ENCODE measurements around the gene CMC1.

DNA sequence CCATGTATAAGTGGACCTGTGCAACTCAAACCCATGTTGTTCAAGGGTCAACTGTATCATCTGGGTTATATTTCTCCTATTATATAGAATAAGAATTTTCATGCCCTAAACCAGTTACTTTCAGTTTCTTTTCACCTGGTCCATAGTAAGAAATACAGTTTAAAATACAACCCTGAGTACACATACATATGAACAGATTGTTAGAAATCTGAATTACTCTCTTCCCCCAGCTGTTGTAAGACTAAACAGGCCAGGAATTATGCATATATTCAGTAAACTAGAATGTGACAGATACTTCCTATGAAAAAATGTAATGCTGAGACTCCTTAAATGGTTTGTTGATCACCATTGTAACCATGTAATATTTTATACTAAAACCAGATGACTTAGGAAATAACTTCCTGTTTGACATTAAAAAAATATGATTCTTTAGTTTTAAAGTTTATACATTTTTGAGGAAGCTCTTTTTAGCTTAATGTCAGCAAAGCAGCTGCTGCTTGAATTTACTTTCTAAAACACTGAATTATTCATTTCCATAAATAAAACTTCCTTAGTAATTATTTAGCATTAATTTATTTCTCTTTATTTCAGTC, 54.6 kb downstream of the CMC1 start:
- TF ChIP-seq, protein P1, sequence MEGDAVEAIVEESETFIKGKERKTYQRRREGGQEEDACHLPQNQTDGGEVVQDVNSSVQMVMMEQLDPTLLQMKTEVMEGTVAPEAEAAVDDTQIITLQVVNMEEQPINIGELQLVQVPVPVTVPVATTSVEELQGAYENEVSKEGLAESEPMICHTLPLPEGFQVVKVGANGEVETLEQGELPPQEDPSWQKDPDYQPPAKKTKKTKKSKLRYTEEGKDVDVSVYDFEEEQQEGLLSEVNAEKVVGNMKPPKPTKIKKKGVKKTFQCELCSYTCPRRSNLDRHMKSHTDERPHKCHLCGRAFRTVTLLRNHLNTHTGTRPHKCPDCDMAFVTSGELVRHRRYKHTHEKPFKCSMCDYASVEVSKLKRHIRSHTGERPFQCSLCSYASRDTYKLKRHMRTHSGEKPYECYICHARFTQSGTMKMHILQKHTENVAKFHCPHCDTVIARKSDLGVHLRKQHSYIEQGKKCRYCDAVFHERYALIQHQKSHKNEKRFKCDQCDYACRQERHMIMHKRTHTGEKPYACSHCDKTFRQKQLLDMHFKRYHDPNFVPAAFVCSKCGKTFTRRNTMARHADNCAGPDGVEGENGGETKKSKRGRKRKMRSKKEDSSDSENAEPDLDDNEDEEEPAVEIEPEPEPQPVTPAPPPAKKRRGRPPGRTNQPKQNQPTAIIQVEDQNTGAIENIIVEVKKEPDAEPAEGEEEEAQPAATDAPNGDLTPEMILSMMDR (IDR thresholded peaks at IDR 0.05) = no peak
- TF ChIP-seq POLR2A (IDR thresholded peaks at IDR 0.05) = no peak

Measured in esophagus squamous epithelium (tissue), 4 donors.